Activated CD4-positive, alpha-beta T cell treated with anti-CD3 and anti-CD28 coated beads for 4 hours (primary cell): ENCODE data around the gene FANK1.
"Not testable (repeated sequence)": the region's sequence is repeated elsewhere in the genome, so short reads cannot be mapped to it uniquely, and the experiment has no call there.

Experiments used
- DNase-seq, 2 donors: peaks; one replicate each; pipeline ENCODE4 v3.0.0-alpha.2; 2020

Gene FANK1

DNA sequence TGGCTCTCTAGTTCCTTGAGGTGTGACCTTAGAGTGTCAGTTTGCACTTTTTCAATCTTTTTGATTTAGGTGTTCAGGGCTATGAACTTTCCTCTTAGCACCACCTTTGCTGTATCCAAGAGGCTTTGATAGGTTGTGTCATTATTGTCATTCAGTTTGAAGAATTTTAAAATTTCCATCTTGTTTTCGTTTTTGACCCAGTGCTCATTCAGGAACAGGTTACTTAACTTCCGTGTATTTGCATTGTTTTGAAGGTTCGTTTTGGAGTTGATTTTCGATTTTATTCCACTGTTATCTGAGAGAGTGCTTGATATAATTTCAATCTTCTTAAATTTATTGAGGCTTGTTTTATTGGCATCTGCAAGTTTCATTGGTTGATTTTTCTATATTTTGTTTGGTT is 37.3 kb downstream of the FANK1 start:
- no peak for DNase-seq

DNA sequence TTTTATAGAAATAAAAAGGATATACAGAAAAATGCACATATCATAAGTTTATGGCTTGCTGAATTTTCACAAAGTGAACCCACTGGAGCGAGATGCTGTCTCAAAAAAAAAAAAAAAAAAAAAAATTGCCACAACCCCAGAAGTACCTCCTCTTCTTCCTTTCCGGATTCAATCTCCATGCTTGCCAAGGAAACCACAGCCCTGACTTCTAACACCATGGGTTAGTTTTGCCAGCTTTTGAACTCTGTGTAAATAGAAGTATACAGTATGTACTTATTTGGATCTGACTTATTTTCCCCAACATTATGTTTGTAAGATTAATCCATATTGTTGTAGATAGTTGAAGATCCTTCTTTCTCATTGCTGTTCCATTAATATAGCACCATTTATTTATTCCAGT is 40.0 kb downstream of the FANK1 start:
- DNase-seq: no peak

DNA sequence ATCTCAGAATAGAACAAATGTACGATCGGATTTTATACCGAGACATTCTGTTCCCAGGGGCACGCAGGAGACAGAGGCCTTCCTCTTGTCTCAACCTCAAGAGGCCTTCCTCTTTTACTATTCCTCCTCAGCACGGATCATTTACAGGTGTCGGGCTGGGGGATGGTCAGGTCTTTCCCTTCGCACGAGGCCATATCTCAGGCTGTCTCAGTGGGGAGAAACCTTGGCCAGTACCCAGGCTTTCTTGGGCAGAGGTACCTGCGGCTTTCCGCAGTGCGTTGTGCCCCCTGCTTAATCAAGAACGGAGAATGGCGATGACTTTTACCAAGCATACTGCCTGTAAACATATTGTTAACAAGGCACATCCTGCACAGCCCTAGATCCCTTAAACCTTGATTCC is 44.2 kb downstream of the FANK1 start:
- no peak for DNase-seq

DNA sequence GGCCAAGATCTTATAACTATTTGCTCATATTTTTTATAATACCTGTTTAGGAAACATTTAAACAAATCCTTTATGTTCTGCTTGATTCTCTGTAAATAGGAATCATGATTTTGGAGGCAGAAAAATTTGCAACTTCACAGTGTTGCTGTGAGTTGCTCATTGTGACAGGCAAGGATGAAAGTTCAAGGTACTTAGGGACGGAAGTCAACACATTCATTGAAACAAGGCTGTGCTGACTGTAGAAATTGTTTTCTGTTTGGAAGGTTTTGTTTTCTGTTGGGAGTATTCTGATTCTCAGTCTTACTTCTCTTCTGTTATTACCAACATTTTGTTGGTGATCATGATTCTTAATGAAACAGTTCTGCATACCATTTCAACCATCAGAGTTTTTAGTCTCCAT is 54.9 kb downstream of the FANK1 start:
- no peak for DNase-seq

DNA sequence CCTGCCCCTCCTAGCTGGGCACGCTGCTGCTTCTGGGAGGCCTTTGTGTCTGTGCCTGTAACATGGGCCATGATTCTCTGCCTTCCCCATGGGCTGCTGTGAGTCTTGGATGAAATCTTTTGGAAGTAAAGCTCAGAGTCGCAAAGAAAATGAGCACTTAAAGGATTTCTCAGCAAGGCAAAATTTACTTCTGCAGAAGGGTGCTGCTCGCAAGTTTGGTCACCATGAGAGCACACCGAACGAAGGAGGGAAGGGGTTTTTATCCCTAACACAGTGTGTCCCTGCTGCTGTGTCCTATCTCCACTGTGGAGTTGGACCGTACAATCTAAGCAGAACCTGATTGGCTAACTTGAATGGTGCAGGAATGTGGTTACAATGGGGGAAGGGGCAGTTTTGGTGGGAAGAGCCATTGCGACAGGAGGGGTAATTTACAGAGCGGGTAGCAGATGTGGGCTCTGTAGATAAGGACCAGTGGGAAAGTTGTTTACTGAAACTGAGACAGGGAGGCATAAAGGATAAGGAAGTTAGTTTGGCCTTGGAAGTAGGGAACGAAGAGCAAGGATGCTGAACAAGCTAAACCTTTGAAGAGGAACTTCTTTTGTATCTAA is 57.5 kb downstream of the FANK1 start:
- DNase-seq: no peak

DNA sequence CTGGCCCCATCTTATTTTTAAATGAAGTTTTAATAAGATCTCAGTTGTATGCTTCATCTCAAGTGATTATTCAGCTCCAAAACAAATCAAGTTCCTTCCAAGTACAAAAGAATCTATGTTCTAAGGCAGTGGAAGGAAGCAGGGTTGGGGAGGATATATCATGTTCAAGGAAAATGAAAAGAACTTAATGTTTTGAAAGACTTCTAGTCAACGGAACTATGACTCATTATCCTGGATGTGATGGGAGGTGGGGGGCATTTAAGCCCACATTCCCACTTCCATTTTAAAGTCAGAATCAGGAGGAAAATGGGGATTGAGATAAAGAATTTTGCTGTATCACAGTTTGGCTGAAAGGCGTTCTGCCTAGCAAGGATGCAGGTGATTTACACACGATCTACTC is 59.4 kb downstream of the FANK1 start:
- no peak for DNase-seq

DNA sequence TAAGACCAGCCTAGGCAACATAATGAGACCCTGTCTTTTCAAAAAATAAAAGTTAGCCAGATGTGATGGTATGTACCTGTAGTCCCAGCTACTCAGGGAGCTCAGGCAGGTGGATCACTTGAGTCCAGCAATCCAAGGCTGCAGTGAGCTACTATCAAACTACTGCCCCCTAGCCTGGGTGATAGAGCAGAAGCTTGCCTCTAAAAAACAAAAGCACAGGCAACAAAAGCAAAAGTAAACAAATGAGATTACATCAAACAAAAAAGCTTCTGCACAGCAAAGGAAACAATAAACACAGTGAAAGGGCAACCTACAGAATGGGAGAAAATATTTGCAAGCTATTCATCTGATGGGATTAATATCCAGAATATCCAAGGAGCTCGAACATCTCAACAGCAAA is 65.4 kb downstream of the FANK1 start:
- no peak for DNase-seq

DNA sequence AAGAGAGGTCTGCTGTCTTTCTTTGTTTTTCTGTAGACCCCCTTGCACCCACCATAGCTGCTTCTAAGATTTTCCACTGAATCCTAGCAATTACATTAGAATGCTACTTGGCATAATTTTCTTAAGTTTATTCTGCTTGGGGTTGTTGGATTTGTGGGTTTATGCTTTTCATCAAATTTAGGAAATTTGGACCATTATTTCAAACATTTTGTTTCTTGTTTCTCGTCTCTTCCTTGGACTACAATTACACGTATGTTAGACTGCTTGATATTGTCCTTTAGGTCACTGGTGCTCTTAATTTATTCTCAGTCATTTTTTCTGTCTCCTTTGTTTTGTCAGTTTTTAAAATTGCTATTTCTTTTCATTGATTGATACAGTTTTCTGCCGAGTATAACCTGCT is 65.8 kb downstream of the FANK1 start:
- no peak for DNase-seq

DNA sequence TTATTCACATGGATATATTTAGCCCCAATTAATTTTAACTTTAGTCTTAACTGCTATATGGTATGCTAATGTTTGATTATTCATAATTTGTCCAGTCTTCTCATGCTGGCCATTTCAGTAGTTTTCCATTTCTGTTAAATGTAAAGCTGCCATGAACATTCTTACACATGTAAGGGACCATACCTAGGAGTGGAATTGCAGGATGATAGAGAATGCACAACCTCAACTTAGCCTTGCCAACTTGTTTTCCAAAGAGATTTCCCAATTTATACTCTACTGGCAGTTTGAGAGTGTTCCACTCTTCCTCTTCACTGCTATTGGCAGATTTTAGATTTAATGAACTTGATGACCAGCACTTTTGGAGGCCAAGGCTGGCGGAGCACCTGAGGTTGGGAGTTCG is 68.2 kb downstream of the FANK1 start:
- no peak for DNase-seq

DNA sequence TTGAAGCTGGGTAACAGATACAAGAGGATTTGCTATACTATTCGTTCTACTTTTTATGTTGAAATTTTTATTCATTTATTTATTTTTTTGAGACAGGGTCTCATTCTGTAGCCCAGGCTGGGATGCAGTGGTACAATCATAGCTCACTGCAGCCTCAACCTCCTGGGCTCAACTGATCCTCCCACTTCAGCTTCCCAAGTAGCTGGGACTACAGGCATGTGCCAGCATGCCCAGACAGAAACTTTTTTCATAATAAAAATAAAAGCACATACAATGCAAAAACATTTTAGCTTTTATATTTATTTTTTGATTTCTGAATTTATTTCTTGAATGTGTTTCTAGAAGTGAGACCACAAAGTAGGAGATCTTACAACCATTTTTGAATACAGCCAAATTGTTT is 71.2 kb downstream of the FANK1 start:
- DNase-seq: no peak

DNA sequence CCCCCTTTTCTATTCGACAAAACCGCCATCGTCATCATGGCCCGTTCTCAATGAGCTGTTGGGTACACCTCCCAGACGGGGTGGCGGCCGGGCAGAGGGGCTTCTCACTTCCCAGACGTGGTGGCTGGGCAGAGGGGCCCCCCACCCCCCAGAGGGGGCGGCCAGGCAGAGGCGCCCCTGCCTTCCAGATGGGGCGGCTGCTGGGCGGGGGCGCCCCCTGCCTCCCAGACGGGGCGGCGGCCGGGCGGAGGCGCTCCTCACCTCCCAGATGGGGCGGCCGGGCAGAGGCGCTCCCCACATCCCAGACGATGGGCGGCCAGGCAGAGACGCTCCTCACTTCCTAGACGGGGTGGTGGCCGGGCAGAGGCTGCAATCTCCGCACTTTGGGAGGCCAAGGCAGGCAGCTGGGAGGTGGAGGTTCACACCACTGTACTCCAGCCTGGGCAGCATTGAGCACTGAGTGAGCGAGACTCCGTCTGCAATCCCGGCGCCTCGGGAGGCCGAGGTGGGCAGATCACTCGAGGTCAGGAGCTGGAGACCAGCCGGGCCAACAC is 73.8 kb downstream of the FANK1 start:
- not testable (repeated sequence) for DNase-seq

DNA sequence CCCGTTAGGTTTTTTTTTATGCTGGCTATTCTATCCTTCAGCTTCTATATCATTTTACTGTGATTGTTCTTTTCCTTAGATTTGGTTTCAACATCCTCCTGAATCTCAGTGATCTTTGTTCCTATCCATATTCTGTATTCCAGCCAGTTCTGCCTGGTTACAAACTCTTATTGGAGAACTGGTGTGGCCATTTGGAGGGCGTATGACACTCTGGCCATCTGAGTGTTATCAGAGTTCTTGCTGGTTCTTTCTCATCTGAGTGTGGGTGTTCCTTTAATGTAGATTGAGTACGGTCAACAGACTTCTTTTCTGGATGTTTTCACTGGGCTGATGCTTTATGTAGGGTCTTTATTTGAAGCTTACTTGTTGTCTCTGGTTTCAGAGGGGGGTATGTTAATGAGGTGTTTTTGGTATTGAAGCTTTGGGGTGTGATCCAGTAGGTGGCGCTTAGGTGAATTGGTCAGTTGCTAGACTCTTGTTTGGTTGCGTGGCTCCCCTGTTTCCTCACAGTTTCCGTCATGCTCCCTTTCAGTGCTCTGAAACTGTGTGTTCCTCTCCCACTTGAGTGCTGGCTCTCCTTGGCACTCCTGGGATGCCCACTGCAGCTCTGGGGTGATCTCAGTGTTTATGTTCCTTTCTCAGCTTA is 80.7 kb downstream of the FANK1 start:
- no peak for DNase-seq

DNA sequence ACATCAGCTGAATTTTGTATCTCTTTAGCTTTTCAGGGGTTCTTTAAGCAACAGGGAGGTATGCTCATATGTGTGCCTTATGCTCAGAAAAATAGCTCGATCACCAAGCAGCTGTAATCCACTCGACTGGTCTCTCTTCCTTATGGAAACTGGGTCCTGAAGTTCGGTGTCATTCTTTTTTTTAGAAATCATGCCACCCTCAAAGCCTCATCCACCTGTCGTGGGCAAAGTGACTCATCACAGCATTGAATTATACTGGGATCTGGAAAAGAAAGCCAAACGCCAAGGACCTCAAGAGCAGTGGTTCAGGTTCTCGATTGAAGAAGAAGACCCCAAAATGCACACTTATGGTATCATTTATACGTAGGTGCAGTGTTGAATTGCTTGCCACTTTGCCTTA is 83.6 kb downstream of the FANK1 start:
- no peak for DNase-seq

DNA sequence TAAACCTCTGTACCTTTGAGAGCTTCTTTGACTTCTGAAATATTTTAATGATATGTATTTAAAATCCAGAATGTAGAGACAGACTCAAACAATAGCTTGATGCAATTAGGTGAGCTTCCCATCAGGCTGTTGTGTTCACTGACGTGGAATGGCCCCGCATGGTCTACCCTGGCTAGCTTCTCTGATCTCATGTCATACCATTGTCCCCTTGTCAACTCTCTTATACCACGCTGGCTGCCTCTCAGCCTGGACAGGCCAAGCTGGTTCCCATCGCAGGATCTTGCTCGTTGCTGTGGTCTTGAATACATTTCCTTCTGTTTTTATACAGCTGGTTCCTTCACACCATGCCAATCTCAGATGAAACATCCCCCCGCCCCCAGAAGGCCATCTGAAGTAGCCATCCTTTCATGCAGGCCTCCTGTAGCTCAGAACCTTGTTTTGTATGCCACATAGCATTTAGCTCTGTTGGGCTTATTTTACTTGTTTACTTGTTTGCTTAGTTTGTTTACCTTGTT is 84.2 kb downstream of the FANK1 start:
- no peak for DNase-seq

DNA sequence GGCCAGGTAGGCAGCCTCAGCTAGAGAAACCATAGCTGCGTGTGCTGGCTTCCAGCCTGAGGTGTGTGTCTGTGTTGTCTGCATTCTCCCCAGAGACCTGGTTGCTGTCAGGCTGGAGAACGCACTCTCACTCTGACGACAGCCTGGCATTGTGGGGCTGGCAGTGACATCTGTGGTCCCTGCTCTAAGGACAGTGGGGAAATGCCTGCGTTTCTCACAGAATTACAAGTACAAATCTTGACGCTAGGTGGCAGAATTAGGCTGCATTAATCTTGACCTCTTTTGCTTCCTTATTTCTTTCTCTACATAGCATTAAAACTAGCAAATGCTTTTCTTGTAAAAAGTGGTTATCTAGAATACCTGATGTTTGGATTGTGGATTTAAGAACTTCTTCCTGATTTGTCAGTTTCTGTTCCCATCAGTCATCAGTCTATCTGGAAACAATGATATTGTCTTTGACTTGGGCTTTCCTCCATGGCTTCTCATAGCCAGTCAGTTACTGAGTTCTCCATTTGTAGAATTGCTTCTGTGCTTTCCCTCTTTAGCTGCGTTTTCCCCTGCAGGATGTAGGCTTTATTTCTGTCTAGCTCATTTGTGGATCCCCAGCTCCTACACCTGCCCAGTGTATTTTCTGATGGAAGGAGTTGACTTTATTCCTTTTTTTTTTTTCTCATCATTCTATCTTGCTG is 86.0 kb downstream of the FANK1 start:
- peak in 1 of 2 donors; percentile 9 for DNase-seq

DNA sequence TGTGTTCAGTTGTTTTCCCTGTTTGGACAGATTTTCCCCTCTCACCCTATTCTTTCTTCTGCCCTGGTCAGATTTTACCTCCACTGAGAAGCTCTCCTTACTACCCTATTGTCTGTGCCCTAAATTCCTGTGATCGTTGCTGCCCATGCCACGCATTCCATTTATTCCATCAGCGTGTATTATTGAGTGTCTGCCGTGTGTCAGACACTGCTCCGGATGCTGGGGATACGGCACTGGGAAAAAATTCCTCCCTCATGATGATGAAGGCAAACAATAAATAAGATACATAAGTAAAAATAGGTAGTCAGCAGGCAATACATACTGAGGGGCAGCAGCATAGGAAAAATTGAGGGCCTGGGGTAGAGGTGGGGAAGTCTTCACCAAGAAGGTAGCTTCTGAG is 86.8 kb downstream of the FANK1 start:
- no peak for DNase-seq

DNA sequence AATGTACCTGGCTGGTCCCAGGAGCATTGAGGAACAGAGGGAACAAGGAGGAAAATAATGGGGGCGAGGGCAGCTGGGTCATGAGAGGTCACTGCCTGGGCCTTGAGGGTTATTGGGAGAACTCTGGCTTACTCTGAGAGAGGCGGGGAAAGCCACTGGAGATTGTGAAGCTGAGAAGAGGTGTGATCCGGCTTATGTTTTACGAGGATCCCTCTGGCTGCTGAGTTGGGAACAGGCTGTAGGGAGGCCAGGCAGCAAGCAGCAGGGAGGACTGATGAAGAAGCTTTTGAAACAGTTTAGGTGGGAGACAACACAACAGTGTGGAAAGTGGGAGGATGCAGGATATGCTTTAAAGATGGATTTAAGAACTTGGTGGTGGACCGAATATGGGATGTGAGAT is 87.3 kb downstream of the FANK1 start:
- no peak for DNase-seq

DNA sequence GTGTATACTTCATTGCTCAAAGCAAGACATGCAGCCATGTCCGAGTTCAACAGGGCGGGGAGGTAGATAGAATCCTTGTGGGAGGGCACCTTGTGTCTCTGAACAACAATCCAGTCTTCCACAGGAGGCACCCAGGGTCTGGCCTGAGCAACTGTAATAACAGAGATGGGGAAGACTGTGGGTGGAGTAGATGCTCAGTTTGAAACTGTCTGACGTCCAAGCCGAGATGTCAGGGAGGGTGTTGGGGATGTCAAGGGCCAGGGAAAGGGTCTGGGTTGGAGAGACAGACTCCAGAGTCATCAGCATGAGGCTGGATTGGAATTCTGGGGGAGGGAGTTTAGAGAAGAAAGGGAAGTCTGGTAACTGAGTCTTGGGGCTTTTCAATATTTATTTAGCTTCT is 88.0 kb downstream of the FANK1 start:
- no peak for DNase-seq

DNA sequence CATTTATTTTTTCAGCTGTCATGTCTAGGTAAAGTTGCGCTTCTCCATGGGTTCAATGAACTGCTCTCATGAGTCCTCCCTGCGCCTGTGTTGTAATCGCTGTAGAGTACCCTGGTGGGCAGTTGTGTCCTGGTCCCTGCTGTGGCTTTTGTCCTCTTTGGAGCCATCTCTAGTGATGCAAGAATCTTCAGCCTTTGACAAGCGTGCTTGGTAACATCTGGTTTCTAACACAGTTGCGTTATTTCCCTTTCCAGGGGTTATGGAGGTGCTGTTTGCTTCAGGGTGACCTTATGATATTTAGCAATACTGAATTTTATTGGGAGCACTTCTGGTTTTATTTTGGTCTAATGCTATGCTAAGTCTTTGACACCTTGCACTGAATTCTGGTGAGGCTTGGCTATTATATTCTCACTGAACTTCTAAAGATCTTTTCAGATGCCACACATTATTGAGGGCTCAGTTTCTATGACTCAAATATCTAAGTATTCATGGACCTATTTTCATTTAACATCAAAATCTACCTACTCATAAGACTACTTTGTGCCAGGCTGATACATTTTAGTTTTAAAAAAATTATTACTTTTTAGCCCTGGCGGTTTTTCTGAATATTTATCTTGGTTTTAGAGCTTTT is 88.6 kb downstream of the FANK1 start:
- no peak for DNase-seq

DNA sequence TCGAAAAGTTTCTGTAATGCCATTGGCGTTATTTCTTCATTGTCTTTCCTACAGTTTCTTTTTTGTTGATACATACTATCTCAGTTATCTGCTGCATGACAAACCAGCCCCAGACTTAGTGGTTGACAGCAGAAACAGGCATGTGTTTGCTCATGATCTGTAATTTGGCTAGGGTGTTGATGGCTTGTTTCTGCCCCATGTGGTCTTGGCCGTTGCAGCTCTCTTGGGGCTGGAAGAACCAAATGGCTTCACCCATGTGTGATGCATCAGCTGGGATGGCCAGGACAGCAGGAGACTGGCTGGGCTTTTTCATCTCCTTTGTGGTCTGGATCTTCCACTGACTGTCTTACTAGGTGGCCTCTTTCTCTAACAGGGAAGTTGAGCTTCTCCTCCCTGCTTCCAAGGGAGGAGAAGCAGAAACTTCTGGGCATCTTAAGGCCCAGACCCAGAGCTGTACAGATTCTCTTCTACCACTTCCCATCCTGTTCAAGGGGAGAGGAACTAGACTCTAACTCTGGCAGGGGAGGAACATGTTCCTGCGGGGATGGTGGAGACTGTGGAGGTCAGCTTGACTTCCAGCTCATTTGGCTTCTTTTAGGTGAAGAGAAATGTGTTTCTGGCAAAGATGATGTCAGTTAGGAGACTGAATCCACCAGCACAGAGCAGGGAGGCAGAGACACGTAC is 89.3 kb downstream of the FANK1 start:
- no peak for DNase-seq

DNA sequence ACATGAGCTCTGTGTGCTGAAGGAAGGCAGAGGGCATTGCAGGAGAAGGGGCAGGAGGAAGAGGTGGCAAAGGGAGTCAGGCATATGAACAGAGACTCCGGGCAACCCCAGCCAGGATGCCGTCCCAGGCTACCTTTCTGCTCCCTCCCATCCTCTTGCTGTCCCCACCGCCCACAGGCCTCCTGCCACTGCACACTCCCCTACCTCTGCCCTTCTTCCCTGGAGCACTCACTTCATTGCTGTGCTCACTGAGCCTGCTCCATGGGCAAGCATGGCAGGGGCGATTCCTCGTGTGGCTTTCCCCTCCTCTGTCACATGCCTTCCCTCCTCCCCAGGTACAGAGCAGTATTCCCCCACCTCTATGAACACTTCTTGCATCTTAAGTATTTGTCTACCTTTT is 93.4 kb downstream of the FANK1 start:
- no peak for DNase-seq

DNA sequence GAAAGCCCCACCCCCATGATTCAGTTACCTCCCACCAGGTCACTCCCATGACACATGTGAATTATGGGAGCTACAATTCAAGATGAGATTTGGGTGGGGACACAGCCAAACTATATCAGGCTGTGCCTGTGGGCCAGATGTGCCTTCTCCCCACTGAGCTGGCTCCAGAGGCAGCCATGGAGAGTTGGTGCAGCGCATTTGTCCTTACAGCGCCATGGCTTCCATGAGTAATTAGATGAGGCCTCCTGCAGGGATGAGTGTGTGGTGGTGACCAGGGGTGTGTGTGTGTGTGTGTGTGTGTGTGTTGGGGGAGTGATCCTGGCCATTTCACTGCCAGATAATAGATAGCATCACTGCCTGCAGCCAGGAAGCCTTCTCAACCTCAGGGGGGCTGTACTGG is 94.6 kb downstream of the FANK1 start:
- no peak for DNase-seq

DNA sequence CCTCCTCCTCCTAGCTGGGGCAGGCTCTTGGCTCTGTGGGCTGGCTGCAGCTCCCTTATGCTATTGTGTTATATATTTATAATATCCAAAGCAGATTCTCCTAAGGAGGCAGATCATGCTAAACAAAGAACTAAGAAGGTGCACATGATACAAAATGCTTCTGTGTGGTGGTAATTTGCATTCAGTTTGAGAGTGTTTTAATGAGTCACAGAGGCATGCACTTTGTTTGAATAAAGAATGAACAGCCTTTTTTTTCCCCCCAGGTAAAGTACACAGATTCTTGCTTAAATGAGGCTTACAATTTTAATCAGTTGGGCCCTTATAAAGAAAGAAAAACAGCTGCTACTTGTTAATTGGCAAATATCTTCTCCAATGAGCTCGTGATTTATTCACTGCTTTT is 95.0 kb downstream of the FANK1 start:
- DNase-seq: no peak
